H9 (cell line): ENCODE results near the gene CHSY1. TPM values are rescaled to one million over a fixed set of nuclear protein-coding genes. Genes with fewer than 3 reads are reported as not detected.
A peak's percentile ranks its signal among the peaks of the same experiment; 100 is the strongest.

Source experiments
- DNase-seq: peaks from one replicate; pipeline ENCODE4 v3.0.0-alpha.2; 2017
- H2AFZ ChIP-seq: one replicate; pipeline ENCODE4 v1.6.1; 2013; ENCODE audit warnings: mild to moderate bottlenecking, low read length, control low read depth, moderate library complexity
- H2AK5ac ChIP-seq: 2 replicates; pipeline ENCODE4 v1.6.1; 2013; ENCODE audit warnings: low read length, control low read depth, mixed read lengths; ENCODE audit not compliant: insufficient read length
- H2BK120ac ChIP-seq: one replicate; pipeline ENCODE4 v1.6.1; 2013; ENCODE audit warnings: low read depth, mild to moderate bottlenecking, low read length, control low read depth, inconsistent platforms; ENCODE audit not compliant: poor library complexity, severe bottlenecking
- H2BK12ac ChIP-seq: 2 replicates; pipeline ENCODE4 v1.6.1; 2013; ENCODE audit warnings: low read length, control low read depth, mixed read lengths, low read depth; ENCODE audit not compliant: insufficient read length
- H2BK15ac ChIP-seq: 2 replicates; pipeline ENCODE4 v1.6.1; 2013; ENCODE audit warnings: low read depth, low read length, control low read depth
- H2BK20ac ChIP-seq: one replicate; pipeline ENCODE4 v1.6.1; 2013; ENCODE audit warnings: low read depth, mild to moderate bottlenecking, low read length, control low read depth, inconsistent platforms; ENCODE audit not compliant: poor library complexity, severe bottlenecking
- H2BK5ac ChIP-seq: 2 replicates; pipeline ENCODE4 v1.6.1; 2013; ENCODE audit warnings: low read length, control low read depth, mixed read lengths; ENCODE audit not compliant: insufficient read length
- H3K14ac ChIP-seq: 2 replicates; pipeline ENCODE4 v1.6.1; 2013; ENCODE audit warnings: low read length, control low read depth; ENCODE audit not compliant: insufficient read depth
- H3K18ac ChIP-seq: 2 replicates; pipeline ENCODE4 v1.6.1; 2013; ENCODE audit warnings: low read depth, mild to moderate bottlenecking, mixed read lengths, low read length, control low read depth; ENCODE audit not compliant: insufficient read length
- H3K23ac ChIP-seq: 2 replicates; pipeline ENCODE4 v1.6.1; 2013; ENCODE audit warnings: low read length, control low read depth, mixed read lengths, low read depth; ENCODE audit not compliant: insufficient read length
- H3K23me2 ChIP-seq: 2 replicates; pipeline ENCODE4 v1.6.1; 2013; ENCODE audit warnings: low read depth, mild to moderate bottlenecking, mixed read lengths, low read length, control low read depth; ENCODE audit not compliant: insufficient read length, poor library complexity, severe bottlenecking
- H3K27ac ChIP-seq: 2 replicates; pipeline ENCODE4 v1.5.1; 2013; ENCODE audit warnings: low read length, control low read depth, mixed read lengths, low read depth; ENCODE audit not compliant: insufficient read length
- H3K27me3 ChIP-seq: 2 replicates; pipeline ENCODE4 v1.6.1; 2013; ENCODE audit warnings: low read length, control low read depth, inconsistent platforms; ENCODE audit not compliant: insufficient read depth
- H3K4ac ChIP-seq: 2 replicates; pipeline ENCODE4 v1.6.1; 2013; ENCODE audit warnings: low read depth, mild to moderate bottlenecking, control low read depth, inconsistent platforms, low read length, moderate library complexity
- H3K4me1 ChIP-seq: 2 replicates; pipeline ENCODE4 v1.6.1; 2013; ENCODE audit warnings: low read length, control low read depth, inconsistent platforms; ENCODE audit not compliant: insufficient read depth
- H3K4me2 ChIP-seq: 2 replicates; pipeline ENCODE4 v1.6.1; 2013; ENCODE audit warnings: low read length, control low read depth, mixed read lengths; ENCODE audit not compliant: insufficient read length, insufficient read depth
- H3K56ac ChIP-seq: 2 replicates; pipeline ENCODE4 v1.6.1; 2013; ENCODE audit warnings: low read depth, mild to moderate bottlenecking, mixed read lengths, low read length, control low read depth; ENCODE audit not compliant: insufficient read length
- H3K79me1 ChIP-seq: 2 replicates; pipeline ENCODE4 v1.6.1; 2013; ENCODE audit warnings: low read depth, mild to moderate bottlenecking, moderate library complexity, low read length, control low read depth, inconsistent platforms; ENCODE audit not compliant: insufficient read depth, poor library complexity, severe bottlenecking
- H3K79me2 ChIP-seq: 2 replicates; pipeline ENCODE4 v1.6.1; 2013; ENCODE audit warnings: low read length, control low read depth, inconsistent platforms; ENCODE audit not compliant: insufficient read depth
- H3K9ac ChIP-seq: 2 replicates; pipeline ENCODE4 v1.6.1; 2013; ENCODE audit warnings: low read length, control low read depth, mixed read lengths; ENCODE audit not compliant: insufficient read length; ENCODE audit errors: extremely low read depth
- H3K9me3 ChIP-seq: one replicate; pipeline ENCODE4 v1.6.1; 2013; ENCODE audit warnings: low read depth, low read length, inconsistent platforms; ENCODE audit not compliant: control insufficient read depth
- H3T11ph ChIP-seq: one replicate; pipeline ENCODE4 v1.6.1; 2013; ENCODE audit warnings: mild to moderate bottlenecking, low read length, control low read depth, inconsistent platforms
- H4K20me1 ChIP-seq: one replicate; pipeline ENCODE4 v1.6.1; 2013; ENCODE audit not compliant: control insufficient read depth, insufficient read length, insufficient read depth
- H4K5ac ChIP-seq: 2 replicates; pipeline ENCODE4 v1.6.1; 2013; ENCODE audit warnings: low read depth, mild to moderate bottlenecking, mixed read lengths, low read length, control low read depth; ENCODE audit not compliant: insufficient read length
- H4K8ac ChIP-seq: replicated peaks from 2 replicates; pipeline ENCODE4 v1.6.1; 2013; ENCODE audit warnings: low read length, control low read depth, mixed read lengths, low read depth; ENCODE audit not compliant: insufficient read length
- H4K91ac ChIP-seq: 2 replicates; pipeline ENCODE4 v1.6.1; 2013; ENCODE audit warnings: low read depth, mild to moderate bottlenecking, moderate library complexity, mixed read lengths, low read length, control low read depth; ENCODE audit not compliant: insufficient read length
- H3K27ac Mint-ChIP-seq, 3 experiments: 2 replicates in 2 of 3; 3 replicates in 1 of 3; pipeline ENCODE4 v1.8.0; 2020 to 2021; ENCODE audit warnings: mixed read lengths in 3 of 3, mild to moderate bottlenecking in 1 of 3, moderate library complexity in 1 of 3
- H3K27me3 Mint-ChIP-seq: 2 replicates; pipeline ENCODE4 v1.8.0; 2021; ENCODE audit warnings: low read depth, mild to moderate bottlenecking, moderate library complexity, mixed read lengths
- H3K36me3 Mint-ChIP-seq, 3 experiments: 2 replicates in 2 of 3; 3 replicates in 1 of 3; pipeline ENCODE4 v1.8.0; 2020 to 2021; ENCODE audit warnings: low read depth in 3 of 3, mixed read lengths in 3 of 3; ENCODE audit not compliant: insufficient read depth in 1 of 3
- H3K4me1 Mint-ChIP-seq, 2 experiments: 2 replicates each; pipeline ENCODE4 v1.8.0; 2020; ENCODE audit warnings: mixed read lengths in 2 of 2
- H3K4me3 Mint-ChIP-seq, 2 experiments: 2 replicates in 1 of 2; 3 replicates in 1 of 2; pipeline ENCODE4 v1.8.0; 2020 to 2021; ENCODE audit warnings: mild to moderate bottlenecking in 2 of 2, mixed read lengths in 2 of 2, moderate library complexity in 1 of 2
- H3K9me3 Mint-ChIP-seq, 2 experiments: 2 replicates in 1 of 2; 3 replicates in 1 of 2; pipeline ENCODE4 v1.8.0; 2020; ENCODE audit warnings: mild to moderate bottlenecking in 2 of 2, mixed read lengths in 2 of 2, moderate library complexity in 1 of 2
- WGBS: extraction: QIAGEN DNeasy Blood & Tissue Kit; methylation state at CpG from one replicate; pipeline ENCODE4 v1.1.7; 2013; ENCODE audit warnings: missing lambda C conversion rate, low lambda C conversion rate, mixed read lengths; ENCODE audit not compliant: insufficient read length; ENCODE audit errors: extremely low coverage; 5-methylcytosine and 5-hydroxymethylcytosine counted together
- total RNA-seq: library from RNA; stranded (reverse); gene quantifications from 2 replicates; pipeline ENCODE4 v1.2.1, GENCODE V29; 2021
- TF ChIP-seq, protein P1 (sequence below): fragments of 200-600 bp; sonication (generic); conservative IDR thresholded peaks from 3 replicates; pipeline ENCODE4 v1.8.0; 2021; ENCODE audit warnings: antibody characterized with exemption, mild to moderate bottlenecking

The CHSY1 gene
- total RNA-seq, 1 experiment from 2014 or later = 68.3 TPM

DNA sequence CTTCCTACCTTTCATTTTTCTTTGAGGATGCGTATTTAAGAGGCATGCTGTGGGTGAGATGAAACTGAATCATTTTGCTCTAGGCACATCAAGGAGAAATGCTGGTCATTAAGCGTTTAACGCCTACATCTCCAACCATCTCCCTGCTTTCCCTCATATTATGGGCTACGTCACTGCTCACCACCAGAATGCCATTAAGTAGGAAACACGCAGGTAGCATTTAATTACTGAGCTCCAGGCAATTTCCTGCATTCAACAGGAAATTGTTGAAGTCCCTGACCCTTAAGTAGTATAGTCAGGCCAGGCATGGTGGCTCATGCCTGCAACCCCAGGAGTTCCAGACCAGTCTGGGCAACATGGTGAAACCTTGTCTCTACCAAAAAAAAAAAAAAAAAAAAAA lies 66.1 kb downstream of the CHSY1 start:
- Mint-ChIP-seq H3K36me3 (peaks cover 3 to 20% (median 9%) of the 10 kb centered on the region in 3 experiments; a peak in 5 of 7 replicates), H3K27me3 (no peaks in the 10 kb centered on the region), H3K4me1 (peaks cover 27 to 35% of the 10 kb centered on the region in 2 experiments), H3K4me3 (no peak overlapping the region), H3K9me3 (no peaks in the 10 kb centered on the region), H3K27ac (peak overlapping the region in 1 of 3 experiments; percentile 51; a peak in 2 of 7 replicates)
- Histone ChIP-seq H3K27ac (no peak overlapping the region), H3K9ac (no peak overlapping the region), H4K5ac (no peak overlapping the region), H2BK15ac (no peak overlapping the region), H4K8ac (no peak overlapping the region), H3K23ac (no peak overlapping the region), H4K20me1 (no peaks in the 10 kb centered on the region), H3K23me2 (no peaks in the 10 kb centered on the region), H3T11ph (no peak overlapping the region), H2BK12ac (no peak overlapping the region), H2AK5ac (no peak overlapping the region), H3K4ac (no peak overlapping the region), H2BK120ac (no peak overlapping the region), H4K91ac (no peak overlapping the region), H3K18ac (no peak overlapping the region), H3K56ac (no peak overlapping the region), H3K27me3 (no peaks in the 10 kb centered on the region), H3K14ac (no peak overlapping the region), H3K79me1 (peaks cover 19% of the 10 kb centered on the region), H2AFZ (no peak overlapping the region), H3K79me2 (peaks cover 23% of the 10 kb centered on the region; the same call in 1 of the 2 replicates), H2BK5ac (no peak overlapping the region), H3K9me3 (no peaks in the 10 kb centered on the region), H3K4me2 (no peak overlapping the region), H2BK20ac (no peak overlapping the region), H3K4me1 (peaks cover 12% of the 10 kb centered on the region; the same call in 1 of the 2 replicates)
- DNase-seq = no peak
- TF ChIP-seq, protein P1, sequence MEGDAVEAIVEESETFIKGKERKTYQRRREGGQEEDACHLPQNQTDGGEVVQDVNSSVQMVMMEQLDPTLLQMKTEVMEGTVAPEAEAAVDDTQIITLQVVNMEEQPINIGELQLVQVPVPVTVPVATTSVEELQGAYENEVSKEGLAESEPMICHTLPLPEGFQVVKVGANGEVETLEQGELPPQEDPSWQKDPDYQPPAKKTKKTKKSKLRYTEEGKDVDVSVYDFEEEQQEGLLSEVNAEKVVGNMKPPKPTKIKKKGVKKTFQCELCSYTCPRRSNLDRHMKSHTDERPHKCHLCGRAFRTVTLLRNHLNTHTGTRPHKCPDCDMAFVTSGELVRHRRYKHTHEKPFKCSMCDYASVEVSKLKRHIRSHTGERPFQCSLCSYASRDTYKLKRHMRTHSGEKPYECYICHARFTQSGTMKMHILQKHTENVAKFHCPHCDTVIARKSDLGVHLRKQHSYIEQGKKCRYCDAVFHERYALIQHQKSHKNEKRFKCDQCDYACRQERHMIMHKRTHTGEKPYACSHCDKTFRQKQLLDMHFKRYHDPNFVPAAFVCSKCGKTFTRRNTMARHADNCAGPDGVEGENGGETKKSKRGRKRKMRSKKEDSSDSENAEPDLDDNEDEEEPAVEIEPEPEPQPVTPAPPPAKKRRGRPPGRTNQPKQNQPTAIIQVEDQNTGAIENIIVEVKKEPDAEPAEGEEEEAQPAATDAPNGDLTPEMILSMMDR = no peak
- no CpG with 5 or more reads among the region's 5 CpGs for whole genome bisulfite sequencing
